IMR-90 (cell line): Measurements from ENCODE around the gene TCF19. TPM values are rescaled to one million over a fixed set of nuclear protein-coding genes. Genes with fewer than 3 reads are reported as not detected.

ENCODE experiments used
- ATAC-seq: fragments of 200-7000 bp; cut with Tn5 transposase; 2 replicates; pipeline ENCODE4 v1.9.1; 2020; ENCODE audit warnings: low read depth, mild to moderate bottlenecking, moderate library complexity
- BruUV-seq: library from RNA; stranded (reverse); fragments of 400-500 nt; replicated peaks from 2 replicates; lab custom pipeline; 2021; lab: Mats Ljungman, UMichigan
- CTCF ChIA-PET: fragments of 300-600 bp; formaldehyde crosslinking; extraction: SDS; loops from one replicate; lab custom pipeline; 2021; ENCODE audit warnings: antibody characterized with exemption; lab: Yijun Ruan, JAX
- POLR2A ChIA-PET: fragments of 300-600 bp; sonication (Branson Sonifier 250); formaldehyde crosslinking; loops from one replicate; lab custom pipeline; 2022; ENCODE audit warnings: antibody characterized with exemption; ENCODE audit not compliant: unreplicated experiment; lab: Charles Lee
- DNase-seq: peaks from one replicate; pipeline ENCODE4 v3.0.0; 2013
- H2AFZ ChIP-seq: replicated peaks from 2 replicates; pipeline ENCODE3; 2013; ENCODE audit warnings: low read length, mild to moderate bottlenecking; ENCODE audit not compliant: poor library complexity
- H2AK5ac ChIP-seq: 2 replicates; pipeline ENCODE4 v1.6.1; 2013; ENCODE audit warnings: low read depth, low read length, inconsistent platforms
- H2AK9ac ChIP-seq: replicated peaks from 2 replicates; pipeline ENCODE3; 2013; ENCODE audit warnings: mild to moderate bottlenecking, low read depth, low read length, moderate library complexity; ENCODE audit not compliant: poor library complexity
- H2BK120ac ChIP-seq: 2 replicates; pipeline ENCODE4 v1.6.1; 2013; ENCODE audit warnings: low read depth, low read length, inconsistent platforms
- H2BK15ac ChIP-seq: 3 replicates; pipeline ENCODE4 v1.6.1; 2013; ENCODE audit warnings: low read depth, low read length, inconsistent platforms
- H2BK20ac ChIP-seq: 2 replicates; pipeline ENCODE4 v1.6.1; 2013; ENCODE audit warnings: low read depth, mild to moderate bottlenecking, inconsistent platforms, low read length, moderate library complexity
- H2BK5ac ChIP-seq: 2 replicates; pipeline ENCODE4 v1.6.1; 2013; ENCODE audit warnings: mild to moderate bottlenecking, low read depth, low read length, inconsistent platforms; ENCODE audit not compliant: poor library complexity, severe bottlenecking
- H3K14ac ChIP-seq: replicated peaks from 2 replicates; pipeline ENCODE4 v1.6.1; 2013; ENCODE audit warnings: low read depth, low read length, inconsistent platforms
- H3K18ac ChIP-seq: 2 replicates; pipeline ENCODE4 v1.6.1; 2013; ENCODE audit warnings: low read depth, low read length, control low read depth
- H3K23ac ChIP-seq: 2 replicates; pipeline ENCODE4 v1.6.1; 2013; ENCODE audit warnings: low read depth, low read length, inconsistent platforms
- H3K27ac ChIP-seq: 2 replicates; pipeline ENCODE4 v1.5.1; 2013; ENCODE audit warnings: mild to moderate bottlenecking, control low read depth, low read length; ENCODE audit not compliant: insufficient read depth
- H3K27me3 ChIP-seq: 2 replicates; pipeline ENCODE4 v1.6.1; 2013; ENCODE audit warnings: low read length; ENCODE audit not compliant: control insufficient read depth, insufficient read depth
- H3K36me3 ChIP-seq: 2 replicates; pipeline ENCODE4 v1.6.1; 2013; ENCODE audit warnings: low read length, mixed read lengths; ENCODE audit not compliant: control insufficient read depth, insufficient read depth
- H3K4ac ChIP-seq: 2 replicates; pipeline ENCODE4 v1.6.1; 2013; ENCODE audit warnings: low read depth, low read length, inconsistent platforms
- H3K4me1 ChIP-seq: 2 replicates; pipeline ENCODE4 v1.6.1; 2013; ENCODE audit warnings: low read length, mixed read lengths; ENCODE audit not compliant: control insufficient read depth, insufficient read depth
- H3K4me2 ChIP-seq: 2 replicates; pipeline ENCODE4 v1.6.1; 2013; ENCODE audit warnings: low read depth, mild to moderate bottlenecking, control low read depth, low read length, moderate library complexity
- H3K4me3 ChIP-seq: 2 replicates; pipeline ENCODE4 v1.5.1; 2013; ENCODE audit warnings: low read depth, mild to moderate bottlenecking, control low read depth, low read length, moderate library complexity; ENCODE audit not compliant: insufficient read depth
- H3K56ac ChIP-seq: 2 replicates; pipeline ENCODE4 v1.6.1; 2013; ENCODE audit warnings: low read length, inconsistent platforms; ENCODE audit not compliant: insufficient read depth; ENCODE audit errors: extremely low read depth
- H3K79me1 ChIP-seq, 2 experiments: 2 replicates each; pipeline ENCODE4 v1.6.1; 2013; ENCODE audit warnings: low read length in 2 of 2, inconsistent platforms in 1 of 2, low read depth in 1 of 2
- H3K9ac ChIP-seq: 2 replicates; pipeline ENCODE4 v1.6.1; 2013; ENCODE audit warnings: low read depth, low read length, control low read depth
- H3K9me1 ChIP-seq: 2 replicates; pipeline ENCODE4 v1.6.1; 2013; ENCODE audit warnings: low read length, inconsistent platforms; ENCODE audit not compliant: insufficient read depth
- H3K9me3 ChIP-seq: 2 replicates; pipeline ENCODE4 v1.6.1; 2013; ENCODE audit warnings: low read length; ENCODE audit not compliant: control insufficient read depth, insufficient read depth
- H4K20me1 ChIP-seq: 2 replicates; pipeline ENCODE4 v1.6.1; 2013; ENCODE audit warnings: low read length, inconsistent platforms; ENCODE audit not compliant: insufficient read depth
- H4K5ac ChIP-seq: 2 replicates; pipeline ENCODE4 v1.6.1; 2013; ENCODE audit warnings: mild to moderate bottlenecking, low read depth, low read length, control low read depth
- H4K8ac ChIP-seq, 2 experiments: 2 replicates each; pipeline ENCODE4 v1.6.1; 2013; ENCODE audit warnings: low read depth in 2 of 2, low read length in 2 of 2, control low read depth in 1 of 2, inconsistent platforms in 1 of 2
- H4K91ac ChIP-seq: 2 replicates; pipeline ENCODE4 v1.6.1; 2013; ENCODE audit warnings: low read depth, low read length, inconsistent platforms; ENCODE audit not compliant: insufficient read depth
- BHLHE40 ChIP-seq: fragments of 150-350 bp; IDR thresholded peaks from 2 replicates; pipeline ENCODE4 v1.6.1; 2016; ENCODE audit warnings: mild to moderate bottlenecking, low read depth, low read length
- CEBPB ChIP-seq: IDR thresholded peaks from 2 replicates; pipeline ENCODE4 v1.6.1; 2012; ENCODE audit warnings: low read depth, low read length, improper control_type of control experiment
- CHD1 ChIP-seq: IDR thresholded peaks from 2 replicates; pipeline ENCODE4 v1.6.1; 2012; ENCODE audit warnings: low read depth, low read length, improper control_type of control experiment
- FOS ChIP-seq: fragments of 150-350 bp; IDR thresholded peaks from 2 replicates; pipeline ENCODE4 v1.6.1; 2016; ENCODE audit warnings: low read depth, low read length
- MAFK ChIP-seq: IDR thresholded peaks from 2 replicates; pipeline ENCODE4 v1.6.1; 2012; ENCODE audit warnings: low read depth, low read length, improper control_type of control experiment
- MAZ ChIP-seq: IDR thresholded peaks from 2 replicates; pipeline ENCODE4 v1.6.1; 2012; ENCODE audit warnings: low read depth, mild to moderate bottlenecking, low read length, improper control_type of control experiment, moderate library complexity, borderline replicate concordance
- MXI1 ChIP-seq: IDR thresholded peaks from 2 replicates; pipeline ENCODE4 v1.6.1; 2012; ENCODE audit warnings: low read depth, mild to moderate bottlenecking, low read length, moderate library complexity, borderline replicate concordance
- NFE2L2 ChIP-seq: fragments of 150-350 bp; IDR thresholded peaks from 2 replicates; pipeline ENCODE4 v1.6.1; 2016; ENCODE audit warnings: low read depth, mild to moderate bottlenecking, low read length
- POLR2A ChIP-seq: IDR thresholded peaks from 2 replicates; pipeline ENCODE4 v1.6.1; 2012; ENCODE audit warnings: mild to moderate bottlenecking, low read depth, low read length
- RAD21 ChIP-seq: IDR thresholded peaks from 2 replicates; pipeline ENCODE4 v1.6.1; 2012; ENCODE audit warnings: low read length, improper control_type of control experiment
- RCOR1 ChIP-seq: IDR thresholded peaks from 2 replicates; pipeline ENCODE4 v1.6.1; 2012; ENCODE audit warnings: mild to moderate bottlenecking, low read length, improper control_type of control experiment; ENCODE audit not compliant: insufficient replicate concordance
- RFX5 ChIP-seq: IDR thresholded peaks from 2 replicates; pipeline ENCODE4 v1.8.0; 2012; ENCODE audit warnings: low read depth, mild to moderate bottlenecking, low read length, moderate library complexity
- SMC3 ChIP-seq: fragments of 150-350 bp; IDR thresholded peaks from 2 replicates; pipeline ENCODE4 v1.6.1; 2016; ENCODE audit warnings: low read depth, mild to moderate bottlenecking, antibody characterized with exemption, low read length, moderate library complexity
- WGBS, 2 experiments: methylation state at CpG; one replicate each; pipeline versions ENCODE4 v1.1.5 to v1.1.7; 2013; ENCODE audit warnings: missing lambda C conversion rate in 2 of 2; ENCODE audit not compliant: insufficient read length in 1 of 2; ENCODE audit errors: extremely low coverage in 2 of 2; 5-methylcytosine and 5-hydroxymethylcytosine counted together
- dilution Hi-C: fragments of 300-500 bp; cut with HindIII; formaldehyde crosslinking; loops from one replicate; pipeline ENCODE4 v1.14.3; 2018; ENCODE audit warnings: low sequenced_read_pairs; ENCODE audit not compliant: unreplicated experiment
- in situ Hi-C: fragments of 300-500 bp; cut with MboI; formaldehyde crosslinking; loops from 3 replicates; pipeline ENCODE4 v1.14.3; 2019; ENCODE audit warnings: low sequenced_read_pairs, inconsistent platforms, mixed read lengths
- intact Hi-C: fragments of 100-400 bp; cut with micrococcal nuclease; formaldehyde crosslinking; loops from 2 replicates; pipeline ENCODE4 v1.10.0; 2022
- polyA plus RNA-seq, 3 experiments: library from polyadenylated mRNA; depleted of rRNA; stranded (reverse); fragments of >200 nt; gene quantifications; 2 replicates each; pipeline ENCODE4 v1.2.3, GENCODE V29; 2012; ENCODE audit warnings: low replicate concordance in 1 of 3
- total RNA-seq: library from RNA; depleted of rRNA; stranded (reverse); fragments of >200 nt; gene quantifications from 2 replicates; pipeline ENCODE4 v1.2.3, GENCODE V29; 2012
- TF ChIP-seq, protein P1 (sequence below): fragments of 150-350 bp; IDR thresholded peaks from 2 replicates; pipeline ENCODE4 v1.6.1; 2017; ENCODE audit warnings: mild to moderate bottlenecking, antibody characterized with exemption, low read length, low read depth
- TF ChIP-seq, protein P2 (sequence below): fragments of 150-350 bp; IDR thresholded peaks from 2 replicates; pipeline ENCODE4 v1.6.1; 2016; ENCODE audit warnings: low read depth, mild to moderate bottlenecking, low read length, moderate library complexity, borderline replicate concordance
- TF ChIP-seq, protein P3 (sequence below): conservative IDR thresholded peaks from 2 replicates; pipeline ENCODE4 v1.5.1; 2012; ENCODE audit warnings: mild to moderate bottlenecking, low read depth, low read length, improper control_type of control experiment

Gene TCF19
- total and polyA plus RNA-seq, 2 of the 4 experiments (the other 2 are of a cell fraction) = 13.1 to 14.2 TPM

DNA sequence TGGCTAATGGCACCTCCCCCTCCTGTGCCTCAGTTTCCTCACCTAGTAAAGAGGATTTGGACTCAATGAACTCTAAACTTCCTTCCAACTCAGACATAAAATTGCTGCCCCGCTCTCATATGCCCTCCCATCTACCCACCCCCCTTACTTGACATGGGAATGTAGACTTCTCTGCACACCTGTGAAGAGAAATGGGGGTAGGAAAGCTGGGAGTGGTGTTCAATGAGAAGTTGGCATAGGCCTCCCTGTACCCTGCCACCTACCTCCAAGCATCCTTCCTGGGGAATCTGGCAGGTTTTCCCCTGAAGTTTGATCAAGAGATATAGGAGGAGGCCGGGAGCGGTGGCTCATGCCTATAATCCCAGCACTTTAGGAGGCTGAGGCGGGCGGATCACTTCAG, 16.0 kb downstream of the TCF19 start:
- intact Hi-C loops (no loop called here), dilution Hi-C loops (no loop called here), in situ Hi-C loops (no loop called here)
- no peaks in the 10 kb centered on the region for H3K27me3 ChIP-seq
- POLR2A ChIA-PET = no interaction called here
- no peak overlapping the region for H4K5ac ChIP-seq
- peaks cover 8% of the 10 kb centered on the region for H3K4me1 ChIP-seq
- no peak overlapping the region for H3K27ac ChIP-seq
- ATAC-seq (no peak), DNase-seq (no peak)
- H3K4me3 ChIP-seq = no peak overlapping the region
- no peaks in the 10 kb centered on the region for H3K36me3 ChIP-seq
- no peak overlapping the region for H2BK120ac ChIP-seq
- peaks cover 14% of the 10 kb centered on the region; the same call in 1 of the 2 replicates for H3K9me1 ChIP-seq
- WGBS, 2 experiments = no CpG with 5 or more reads among the region's 5 CpGs
- H2BK5ac ChIP-seq = no peak overlapping the region
- no peak overlapping the region for H2BK15ac ChIP-seq
- H4K8ac ChIP-seq = no peak overlapping the region
- CTCF ChIA-PET = no interaction called here
- H3K14ac ChIP-seq = no peak overlapping the region
- no peak overlapping the region for H3K9ac ChIP-seq
- H3K79me1 ChIP-seq = no peaks in the 10 kb centered on the region
- no TSS peak for BruUV-seq
- H2AK9ac ChIP-seq = no peak overlapping the region
- no peak overlapping the region for H2BK20ac ChIP-seq
- no peak overlapping the region for H2AFZ ChIP-seq
- H3K56ac ChIP-seq = no peak overlapping the region
- H3K18ac ChIP-seq = no peak overlapping the region
- no peaks in the 10 kb centered on the region for H3K9me3 ChIP-seq
- H4K20me1 ChIP-seq = no peaks in the 10 kb centered on the region
- no peak overlapping the region for H3K4me2 ChIP-seq
- H3K23ac ChIP-seq = no peak overlapping the region
- H4K91ac ChIP-seq = no peak overlapping the region
- TF ChIP-seq RCOR1 (no peak), CHD1 (no peak), FOS (no peak), RFX5 (no peak), CEBPB (no peak), MXI1 (no peak), MAFK (no peak), POLR2A (no peak), NFE2L2 (no peak), RAD21 (no peak), BHLHE40 (no peak), MAZ (no peak), SMC3 (no peak)
- TF ChIP-seq, protein P1, sequence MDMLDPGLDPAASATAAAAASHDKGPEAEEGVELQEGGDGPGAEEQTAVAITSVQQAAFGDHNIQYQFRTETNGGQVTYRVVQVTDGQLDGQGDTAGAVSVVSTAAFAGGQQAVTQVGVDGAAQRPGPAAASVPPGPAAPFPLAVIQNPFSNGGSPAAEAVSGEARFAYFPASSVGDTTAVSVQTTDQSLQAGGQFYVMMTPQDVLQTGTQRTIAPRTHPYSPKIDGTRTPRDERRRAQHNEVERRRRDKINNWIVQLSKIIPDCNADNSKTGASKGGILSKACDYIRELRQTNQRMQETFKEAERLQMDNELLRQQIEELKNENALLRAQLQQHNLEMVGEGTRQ = no peak
- TF ChIP-seq, protein P2, sequence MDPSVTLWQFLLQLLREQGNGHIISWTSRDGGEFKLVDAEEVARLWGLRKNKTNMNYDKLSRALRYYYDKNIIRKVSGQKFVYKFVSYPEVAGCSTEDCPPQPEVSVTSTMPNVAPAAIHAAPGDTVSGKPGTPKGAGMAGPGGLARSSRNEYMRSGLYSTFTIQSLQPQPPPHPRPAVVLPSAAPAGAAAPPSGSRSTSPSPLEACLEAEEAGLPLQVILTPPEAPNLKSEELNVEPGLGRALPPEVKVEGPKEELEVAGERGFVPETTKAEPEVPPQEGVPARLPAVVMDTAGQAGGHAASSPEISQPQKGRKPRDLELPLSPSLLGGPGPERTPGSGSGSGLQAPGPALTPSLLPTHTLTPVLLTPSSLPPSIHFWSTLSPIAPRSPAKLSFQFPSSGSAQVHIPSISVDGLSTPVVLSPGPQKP = no peak
- TF ChIP-seq, protein P3, sequence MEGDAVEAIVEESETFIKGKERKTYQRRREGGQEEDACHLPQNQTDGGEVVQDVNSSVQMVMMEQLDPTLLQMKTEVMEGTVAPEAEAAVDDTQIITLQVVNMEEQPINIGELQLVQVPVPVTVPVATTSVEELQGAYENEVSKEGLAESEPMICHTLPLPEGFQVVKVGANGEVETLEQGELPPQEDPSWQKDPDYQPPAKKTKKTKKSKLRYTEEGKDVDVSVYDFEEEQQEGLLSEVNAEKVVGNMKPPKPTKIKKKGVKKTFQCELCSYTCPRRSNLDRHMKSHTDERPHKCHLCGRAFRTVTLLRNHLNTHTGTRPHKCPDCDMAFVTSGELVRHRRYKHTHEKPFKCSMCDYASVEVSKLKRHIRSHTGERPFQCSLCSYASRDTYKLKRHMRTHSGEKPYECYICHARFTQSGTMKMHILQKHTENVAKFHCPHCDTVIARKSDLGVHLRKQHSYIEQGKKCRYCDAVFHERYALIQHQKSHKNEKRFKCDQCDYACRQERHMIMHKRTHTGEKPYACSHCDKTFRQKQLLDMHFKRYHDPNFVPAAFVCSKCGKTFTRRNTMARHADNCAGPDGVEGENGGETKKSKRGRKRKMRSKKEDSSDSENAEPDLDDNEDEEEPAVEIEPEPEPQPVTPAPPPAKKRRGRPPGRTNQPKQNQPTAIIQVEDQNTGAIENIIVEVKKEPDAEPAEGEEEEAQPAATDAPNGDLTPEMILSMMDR = no peak
- no peak overlapping the region for H2AK5ac ChIP-seq
- H3K4ac ChIP-seq = no peak overlapping the region
